ENCODE measurements around the gene HDDC2.

HDDC2 gene

DNA sequence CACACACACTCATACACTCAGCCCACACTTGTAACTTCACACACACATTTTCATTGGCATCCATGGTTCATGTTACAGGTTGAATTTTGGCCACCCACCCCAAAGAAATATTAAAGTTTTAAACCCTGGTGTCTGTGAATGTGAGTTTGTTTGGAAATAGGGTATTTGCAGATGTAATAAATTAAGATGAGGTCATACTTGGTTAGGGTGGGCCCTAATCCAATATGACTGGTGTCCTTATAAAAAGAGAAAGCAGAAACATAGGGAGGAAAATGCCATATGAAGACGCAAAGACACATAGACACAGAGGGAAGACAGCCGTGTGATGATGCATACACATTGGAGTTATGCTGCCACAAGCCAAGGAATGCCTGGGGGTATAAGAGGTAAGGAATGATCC lies 39.7 kb upstream of the HDDC2 start:
- no CpG with 5 or more reads among the region's 2 CpGs for WGBS, 2 donors (ENCODE audit: extremely low coverage in 2 of 2, insufficient read length in 2 of 2, insufficient replicate concordance in 1 of 2)
- no peak overlapping the region for H3K23ac ChIP-seq (ENCODE audit: low read depth, low read length, poor library complexity)
- H2BK12ac ChIP-seq (ENCODE audit: low read length) = no peak overlapping the region
- H4K8ac ChIP-seq (ENCODE audit: low read depth, low read length) = no peak overlapping the region
- DNase-seq (ENCODE audit: low spot score) = no peak
- no peaks in the 10 kb centered on the region for H3K36me3 ChIP-seq (replicated peaks in 1 of 2; ENCODE audit: control insufficient read depth in 2 of 2, insufficient read depth in 2 of 2, low read length in 2 of 2)
- no peak overlapping the region for H4K91ac ChIP-seq (ENCODE audit: low read depth, low read length, poor library complexity)
- no peak overlapping the region for H3K27ac ChIP-seq (replicated peaks; ENCODE audit: low read length)
- H3K27me3 ChIP-seq (ENCODE audit: control insufficient read depth in 3 of 3, insufficient read depth in 3 of 3, low read depth in 1 of 3, low read length in 3 of 3) = peaks cover 0 to 10% (median 0%) of the 10 kb centered on the region in 3 experiments
- H3K14ac ChIP-seq (ENCODE audit: low read length) = no peak overlapping the region
- H3K9ac ChIP-seq (ENCODE audit: low read depth, low read length, poor library complexity) = no peak overlapping the region
- H3K4me2 ChIP-seq (ENCODE audit: insufficient read depth, low read length, poor library complexity, severe bottlenecking) = no peak overlapping the region
- H3K4me1 ChIP-seq (ENCODE audit: control insufficient read depth in 2 of 2, insufficient read depth in 1 of 2, low read depth in 1 of 2, low read length in 2 of 2) = peaks cover 0 to 3% of the 10 kb centered on the region in 2 donors
- H3K9me3 ChIP-seq (replicated peaks in 1 of 2; ENCODE audit: control insufficient read depth in 2 of 2, insufficient read depth in 1 of 2, low read depth in 1 of 2, low read length in 2 of 2) = no peaks in the 10 kb centered on the region
- H2BK120ac ChIP-seq (ENCODE audit: low read depth, low read length) = no peak overlapping the region
- H2BK15ac ChIP-seq (ENCODE audit: low read length) = no peak overlapping the region
- no peaks in the 10 kb centered on the region for H3K79me1 ChIP-seq (ENCODE audit: low read depth, low read length)
- H3K4me3 ChIP-seq (ENCODE audit: low read length in 2 of 2) = no peak overlapping the region
- H2AK5ac ChIP-seq (ENCODE audit: low read depth, low read length) = no peak overlapping the region
- no peak overlapping the region for H2AFZ ChIP-seq (ENCODE audit: low read length)
- H2BK5ac ChIP-seq (ENCODE audit: low read length) = no peak overlapping the region
- H3K4ac ChIP-seq (ENCODE audit: low read length) = no peak overlapping the region
- no peak overlapping the region for H3K18ac ChIP-seq (ENCODE audit: low read length)

DNA sequence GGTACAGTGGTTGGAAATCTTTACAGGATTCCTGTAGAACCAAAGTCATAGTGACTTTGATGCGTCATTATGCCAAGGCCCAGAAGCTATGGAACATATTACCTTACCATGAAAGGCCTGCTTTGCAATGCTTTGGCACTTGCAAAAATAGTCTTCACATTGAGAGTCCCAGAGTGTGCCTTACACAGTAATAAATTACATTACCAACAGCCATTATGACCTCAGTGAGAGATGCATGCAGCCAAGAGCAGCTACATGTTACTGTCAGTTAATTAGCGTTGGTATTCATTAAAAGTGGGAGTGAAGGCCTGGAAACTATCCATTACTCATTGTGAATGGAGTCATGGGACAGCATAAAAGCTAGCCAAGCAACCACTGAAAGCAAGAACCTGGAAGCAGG lies 39.2 kb upstream of the HDDC2 start:
- Histone ChIP-seq H2BK120ac (ENCODE audit: low read depth, low read length) (no peak overlapping the region), H3K9me3 (replicated peaks in 1 of 2; ENCODE audit: control insufficient read depth in 2 of 2, insufficient read depth in 1 of 2, low read depth in 1 of 2, low read length in 2 of 2) (no peaks in the 10 kb centered on the region), H3K9ac (ENCODE audit: low read depth, low read length, poor library complexity) (no peak overlapping the region), H3K36me3 (replicated peaks in 1 of 2; ENCODE audit: control insufficient read depth in 2 of 2, insufficient read depth in 2 of 2, low read length in 2 of 2) (no peaks in the 10 kb centered on the region), H3K4me1 (ENCODE audit: control insufficient read depth in 2 of 2, insufficient read depth in 1 of 2, low read depth in 1 of 2, low read length in 2 of 2) (no peaks in the 10 kb centered on the region), H3K4me2 (ENCODE audit: insufficient read depth, low read length, poor library complexity, severe bottlenecking) (no peak overlapping the region), H3K4ac (ENCODE audit: low read length) (no peak overlapping the region), H3K79me1 (ENCODE audit: low read depth, low read length) (no peaks in the 10 kb centered on the region), H3K4me3 (ENCODE audit: low read length in 2 of 2) (no peak overlapping the region), H4K8ac (ENCODE audit: low read depth, low read length) (no peak overlapping the region), H2AFZ (ENCODE audit: low read length) (no peak overlapping the region), H3K23ac (ENCODE audit: low read depth, low read length, poor library complexity) (no peak overlapping the region), H2AK5ac (ENCODE audit: low read depth, low read length) (no peak overlapping the region), H4K91ac (ENCODE audit: low read depth, low read length, poor library complexity) (no peak overlapping the region), H3K27me3 (ENCODE audit: control insufficient read depth in 3 of 3, insufficient read depth in 3 of 3, low read depth in 1 of 3, low read length in 3 of 3) (peaks cover 0 to 10% (median 0%) of the 10 kb centered on the region in 3 experiments), H3K18ac (ENCODE audit: low read length) (no peak overlapping the region), H2BK5ac (ENCODE audit: low read length) (no peak overlapping the region), H3K14ac (ENCODE audit: low read length) (no peak overlapping the region), H2BK15ac (ENCODE audit: low read length) (no peak overlapping the region), H2BK12ac (ENCODE audit: low read length) (no peak overlapping the region), H3K27ac (replicated peaks; ENCODE audit: low read length) (no peak overlapping the region)
- no CpG with 5 or more reads among the region's 2 CpGs for WGBS, 2 donors (ENCODE audit: extremely low coverage in 2 of 2, insufficient read length in 2 of 2, insufficient replicate concordance in 1 of 2)
- DNase-seq (ENCODE audit: low spot score) = no peak

DNA sequence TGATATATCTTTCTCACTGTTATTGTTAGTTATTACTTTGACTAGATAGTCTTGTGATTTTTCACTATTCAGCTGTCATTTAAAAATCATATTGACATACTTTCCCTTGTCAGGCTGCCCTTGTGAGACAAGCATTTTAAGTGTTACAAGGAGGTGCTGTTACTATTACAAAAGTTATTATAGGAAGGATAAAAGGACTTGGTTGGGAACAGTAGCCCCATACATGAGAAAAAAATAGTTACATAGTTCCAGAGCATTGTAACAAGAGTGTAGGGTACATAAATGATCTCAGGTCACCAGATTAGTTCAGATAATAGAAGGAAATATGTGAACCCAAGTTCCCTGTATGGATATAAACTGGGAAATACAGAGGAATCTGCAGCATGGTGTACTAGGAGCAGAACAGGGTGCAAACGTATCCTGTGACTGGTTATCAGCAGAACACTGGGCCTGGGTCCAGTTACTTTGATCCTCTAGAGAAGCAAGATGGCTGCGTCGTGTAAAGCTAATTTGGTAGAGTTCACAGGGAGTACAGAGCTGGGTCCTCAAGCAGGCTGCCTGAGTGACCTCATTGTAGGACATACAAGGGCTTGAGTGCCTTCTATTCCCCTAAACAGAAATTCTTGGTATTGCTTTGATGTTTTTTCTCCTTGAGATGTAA lies 38.5 kb upstream of the HDDC2 start:
- Histone ChIP-seq H4K91ac (ENCODE audit: low read depth, low read length, poor library complexity) (no peak overlapping the region), H2AK5ac (ENCODE audit: low read depth, low read length) (no peak overlapping the region), H3K23ac (ENCODE audit: low read depth, low read length, poor library complexity) (no peak overlapping the region), H3K4me3 (ENCODE audit: low read length in 2 of 2) (no peak overlapping the region), H3K9ac (ENCODE audit: low read depth, low read length, poor library complexity) (no peak overlapping the region), H3K18ac (ENCODE audit: low read length) (no peak overlapping the region), H2BK12ac (ENCODE audit: low read length) (no peak overlapping the region), H3K9me3 (replicated peaks in 1 of 2; ENCODE audit: control insufficient read depth in 2 of 2, insufficient read depth in 1 of 2, low read depth in 1 of 2, low read length in 2 of 2) (no peaks in the 10 kb centered on the region), H3K36me3 (replicated peaks in 1 of 2; ENCODE audit: control insufficient read depth in 2 of 2, insufficient read depth in 2 of 2, low read length in 2 of 2) (no peaks in the 10 kb centered on the region), H2BK5ac (ENCODE audit: low read length) (no peak overlapping the region), H3K79me1 (ENCODE audit: low read depth, low read length) (no peaks in the 10 kb centered on the region), H3K14ac (ENCODE audit: low read length) (no peak overlapping the region), H2BK120ac (ENCODE audit: low read depth, low read length) (no peak overlapping the region), H3K27me3 (ENCODE audit: control insufficient read depth in 3 of 3, insufficient read depth in 3 of 3, low read depth in 1 of 3, low read length in 3 of 3) (peaks cover 0 to 15% (median 0%) of the 10 kb centered on the region in 3 experiments), H3K4me2 (ENCODE audit: insufficient read depth, low read length, poor library complexity, severe bottlenecking) (no peak overlapping the region), H3K4me1 (ENCODE audit: control insufficient read depth in 2 of 2, insufficient read depth in 1 of 2, low read depth in 1 of 2, low read length in 2 of 2) (no peaks in the 10 kb centered on the region), H4K8ac (ENCODE audit: low read depth, low read length) (no peak overlapping the region), H3K27ac (replicated peaks; ENCODE audit: low read length) (no peak overlapping the region), H3K4ac (ENCODE audit: low read length) (no peak overlapping the region), H2AFZ (ENCODE audit: low read length) (no peak overlapping the region), H2BK15ac (ENCODE audit: low read length) (no peak overlapping the region)
- WGBS, 2 donors (ENCODE audit: extremely low coverage in 2 of 2, insufficient read length in 2 of 2, insufficient replicate concordance in 1 of 2) = no CpG with 5 or more reads among the region's 3 CpGs
- DNase-seq (ENCODE audit: low spot score) = no peak

DNA sequence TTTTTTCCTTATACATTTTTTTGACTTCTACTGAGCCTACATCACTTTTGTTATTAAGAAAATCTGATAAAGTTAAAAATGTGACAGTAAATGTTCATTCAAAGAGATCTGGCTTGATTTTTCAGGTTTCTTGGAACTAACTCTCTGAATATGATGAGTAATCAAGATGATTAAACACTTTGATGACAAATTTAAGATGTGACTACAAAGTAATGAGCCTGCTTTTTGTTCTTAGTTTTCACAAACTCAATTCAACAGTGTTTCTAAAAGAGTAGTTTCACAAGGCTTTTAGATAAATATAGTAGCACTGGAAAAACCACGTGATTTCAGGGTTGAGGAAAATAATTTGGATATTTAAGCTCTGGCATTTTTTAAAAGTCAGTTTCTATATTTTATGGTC lies 37.9 kb upstream of the HDDC2 start:
- Histone ChIP-seq H3K9ac (ENCODE audit: low read depth, low read length, poor library complexity) (no peak overlapping the region), H3K4me1 (ENCODE audit: control insufficient read depth in 2 of 2, insufficient read depth in 1 of 2, low read depth in 1 of 2, low read length in 2 of 2) (no peaks in the 10 kb centered on the region), H2BK5ac (ENCODE audit: low read length) (no peak overlapping the region), H3K4ac (ENCODE audit: low read length) (no peak overlapping the region), H3K27ac (replicated peaks; ENCODE audit: low read length) (no peak overlapping the region), H2BK15ac (ENCODE audit: low read length) (no peak overlapping the region), H3K27me3 (ENCODE audit: control insufficient read depth in 3 of 3, insufficient read depth in 3 of 3, low read depth in 1 of 3, low read length in 3 of 3) (peaks cover 0 to 10% (median 0%) of the 10 kb centered on the region in 3 experiments), H3K18ac (ENCODE audit: low read length) (no peak overlapping the region), H3K14ac (ENCODE audit: low read length) (no peak overlapping the region), H4K91ac (ENCODE audit: low read depth, low read length, poor library complexity) (no peak overlapping the region), H2AFZ (ENCODE audit: low read length) (no peak overlapping the region), H3K23ac (ENCODE audit: low read depth, low read length, poor library complexity) (no peak overlapping the region), H2BK12ac (ENCODE audit: low read length) (no peak overlapping the region), H2BK120ac (ENCODE audit: low read depth, low read length) (no peak overlapping the region), H3K36me3 (replicated peaks in 1 of 2; ENCODE audit: control insufficient read depth in 2 of 2, insufficient read depth in 2 of 2, low read length in 2 of 2) (no peaks in the 10 kb centered on the region), H3K4me3 (ENCODE audit: low read length in 2 of 2) (no peak overlapping the region), H4K8ac (ENCODE audit: low read depth, low read length) (no peak overlapping the region), H3K9me3 (replicated peaks in 1 of 2; ENCODE audit: control insufficient read depth in 2 of 2, insufficient read depth in 1 of 2, low read depth in 1 of 2, low read length in 2 of 2) (no peaks in the 10 kb centered on the region), H3K4me2 (ENCODE audit: insufficient read depth, low read length, poor library complexity, severe bottlenecking) (no peak overlapping the region), H3K79me1 (ENCODE audit: low read depth, low read length) (no peaks in the 10 kb centered on the region), H2AK5ac (ENCODE audit: low read depth, low read length) (no peak overlapping the region)
- no peak for DNase-seq (ENCODE audit: low spot score)
- WGBS, 2 donors (ENCODE audit: extremely low coverage in 2 of 2, insufficient read length in 2 of 2, insufficient replicate concordance in 1 of 2) = no CpG with 5 or more reads among the region's 1 CpG

All from neuronal stem cell (in vitro differentiated cells).